CD4-positive, alpha-beta T cell treated with Interleukin-17A for 4 hours (primary cell): ENCODE results near the gene CCDC28B.
A peak's percentile ranks its signal among the peaks of the same experiment; 100 is the strongest.

Experiments used
- DNase-seq: peaks from one replicate; pipeline ENCODE4 v3.0.0-alpha.2; 2020; ENCODE audit warnings: mixed read lengths

The CCDC28B gene

DNA sequence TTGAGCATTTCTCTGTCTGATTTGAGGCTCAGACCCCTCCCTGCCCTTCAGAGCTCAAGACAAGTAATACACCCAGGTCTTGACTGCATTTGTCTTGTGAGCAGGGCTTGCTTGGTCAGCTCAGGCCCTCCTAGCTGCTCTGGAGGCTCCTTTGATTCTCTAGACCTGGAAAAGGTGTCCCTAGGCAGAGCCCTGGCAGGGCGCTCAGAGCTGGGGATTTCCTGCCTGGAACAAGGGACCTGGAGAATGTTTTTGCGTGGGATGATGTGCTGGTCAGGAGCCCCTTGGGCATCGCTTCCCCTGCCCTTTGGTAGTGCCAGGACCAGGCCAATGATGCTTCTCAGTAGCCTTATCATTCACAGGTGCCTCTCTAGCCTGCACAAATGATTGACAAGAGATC is 4.9 kb upstream of the CCDC28B start:
- no peak for DNase-seq

DNA sequence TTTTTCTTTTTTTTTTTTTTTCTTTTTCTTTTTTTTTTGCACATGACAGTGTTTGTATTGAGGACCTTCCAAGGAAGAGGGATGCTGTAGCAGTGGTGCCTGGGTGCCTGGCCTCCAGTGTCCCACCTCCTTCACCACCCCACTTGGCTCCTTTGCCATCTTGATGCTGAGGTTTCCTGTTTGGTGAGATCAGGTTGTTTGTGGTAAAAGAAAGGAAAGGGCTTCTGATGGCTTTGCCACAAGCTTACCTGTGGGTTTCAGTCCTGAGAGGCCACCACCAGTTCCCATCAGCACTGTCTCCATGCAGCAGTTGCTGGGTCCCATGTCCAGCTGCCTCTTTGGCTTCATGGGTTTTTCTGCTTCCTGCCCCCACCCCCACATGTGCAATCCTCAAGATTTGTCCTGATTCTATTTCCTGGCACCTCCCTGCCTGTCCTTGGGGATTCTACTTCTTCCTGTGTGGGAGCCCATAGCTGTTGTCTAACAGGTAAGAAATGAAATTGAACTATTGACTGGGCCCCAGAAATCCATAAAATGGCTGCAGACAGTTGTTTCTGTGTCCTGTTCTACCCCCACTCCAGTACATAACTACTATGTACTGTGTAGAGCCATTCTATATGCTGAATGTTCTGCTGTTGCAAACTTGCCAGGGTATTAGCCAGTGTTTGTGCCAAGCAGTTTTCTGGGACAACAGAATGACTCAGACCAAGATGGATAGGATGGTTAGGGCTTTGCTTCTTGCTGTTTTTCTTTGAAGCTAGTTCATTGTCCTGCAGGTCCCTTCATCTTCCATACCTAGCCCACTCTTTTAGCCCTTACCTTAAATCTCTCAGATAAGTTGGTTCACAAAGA is 4.2 kb upstream of the CCDC28B start:
- peak; percentile 23 for DNase-seq

DNA sequence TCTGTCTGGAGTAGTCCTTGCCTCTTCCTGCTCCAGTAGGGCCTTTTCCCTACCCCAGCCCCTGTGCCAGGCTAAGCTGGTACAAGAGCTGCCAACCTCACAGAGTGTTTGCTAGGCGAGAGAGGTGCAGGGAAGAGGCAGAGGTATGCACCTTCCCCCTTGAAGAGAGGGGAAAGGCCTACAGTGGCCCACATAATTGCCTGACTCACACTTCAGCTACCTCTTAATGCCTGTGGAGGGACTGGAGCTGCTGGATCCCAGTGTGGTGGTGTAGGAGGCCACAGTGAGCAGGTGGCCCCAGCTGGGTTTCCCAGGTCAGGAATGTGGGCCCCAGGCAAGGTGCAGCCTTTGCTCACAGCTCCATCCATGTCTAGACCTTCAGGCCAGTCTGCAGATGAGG is 3.3 kb upstream of the CCDC28B start:
- DNase-seq = no peak

DNA sequence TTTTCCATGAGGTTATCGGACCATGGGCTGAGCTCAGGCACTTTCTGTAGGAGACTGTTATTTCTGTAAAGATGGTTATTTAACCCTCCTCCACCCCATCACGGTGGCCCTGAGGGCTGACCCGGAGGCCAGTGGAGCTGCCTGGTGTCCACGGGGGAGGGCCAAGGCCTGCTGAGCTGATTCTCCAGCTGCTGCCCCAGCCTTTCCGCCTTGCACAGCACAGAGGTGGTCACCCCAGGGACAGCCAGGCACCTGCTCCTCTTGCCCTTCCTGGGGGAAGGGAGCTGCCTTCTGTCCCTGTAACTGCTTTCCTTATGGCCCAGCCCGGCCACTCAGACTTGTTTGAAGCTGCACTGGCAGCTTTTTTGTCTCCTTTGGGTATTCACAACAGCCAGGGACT is 2.6 kb upstream of the CCDC28B start:
- DNase-seq = no peak

DNA sequence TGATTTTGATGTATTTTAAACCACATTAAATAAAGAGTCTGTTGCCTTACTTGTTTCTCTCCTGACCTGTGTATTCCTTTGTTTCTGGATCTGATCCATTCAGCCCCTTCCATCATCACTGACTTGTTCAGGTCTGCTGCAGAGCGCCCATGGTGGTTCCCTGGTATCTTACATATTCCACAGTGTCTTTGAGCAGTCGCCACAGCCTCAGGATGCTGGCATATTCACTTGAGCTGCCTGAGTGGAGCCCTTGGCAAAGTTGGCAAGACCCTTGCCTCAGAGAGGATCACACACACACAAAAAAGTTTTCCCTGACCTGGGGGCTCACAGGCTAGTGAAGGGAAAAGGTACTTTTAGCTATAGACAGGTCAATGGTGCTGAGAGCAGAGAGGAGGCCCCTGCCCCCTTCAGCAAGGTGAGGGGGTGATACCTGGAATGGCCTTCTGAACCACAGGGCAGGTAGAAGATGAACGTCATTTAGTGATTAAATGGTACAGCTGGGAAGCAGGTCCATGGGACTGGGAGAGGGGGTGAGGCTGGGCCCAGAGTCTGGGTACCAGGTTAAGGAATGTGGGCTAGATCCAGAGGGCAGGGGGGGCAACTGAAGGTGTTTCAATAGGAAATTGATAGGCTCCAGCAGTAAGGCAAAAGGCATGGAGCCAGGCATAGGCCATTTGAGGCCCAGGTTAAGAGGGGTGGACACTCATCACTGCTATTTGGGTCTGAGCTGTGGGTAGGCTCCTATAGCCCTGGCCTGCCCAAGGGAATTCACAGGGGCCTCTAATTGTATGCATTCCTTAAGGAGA is 2.0 kb upstream of the CCDC28B start:
- no peak for DNase-seq

DNA sequence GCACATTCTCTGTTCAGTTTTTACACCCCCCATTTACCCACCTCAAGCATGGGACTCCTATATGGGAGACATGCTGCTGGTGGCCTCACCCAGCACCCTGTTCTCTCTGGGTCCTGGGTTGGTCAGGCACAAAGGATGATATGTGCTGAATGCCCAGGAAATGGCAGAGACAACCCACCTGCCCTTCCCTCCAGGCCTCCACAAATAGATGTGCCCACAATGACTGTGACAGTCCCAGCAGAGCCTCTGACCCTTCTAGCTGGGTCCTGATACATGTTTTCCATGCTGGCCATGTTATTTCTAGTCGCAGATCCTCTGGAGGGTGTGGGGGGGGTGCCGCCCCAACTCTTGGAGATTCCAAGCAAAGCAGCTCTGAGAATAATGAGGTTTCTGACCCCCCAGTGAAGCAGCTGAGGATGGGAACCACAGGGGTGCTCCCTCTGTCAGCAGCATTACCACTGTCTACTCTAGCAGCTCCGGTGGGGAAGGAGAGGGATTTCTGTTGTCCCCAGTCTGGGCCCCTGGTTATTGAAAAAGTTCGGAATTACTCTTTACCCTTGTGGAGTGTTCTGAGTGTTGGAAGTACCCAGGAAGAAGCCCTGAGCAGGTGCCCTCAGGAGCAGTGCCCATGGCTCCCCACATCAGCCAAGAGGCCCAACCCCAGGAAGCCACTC is 1.2 kb upstream of the CCDC28B start:
- no peak for DNase-seq

DNA sequence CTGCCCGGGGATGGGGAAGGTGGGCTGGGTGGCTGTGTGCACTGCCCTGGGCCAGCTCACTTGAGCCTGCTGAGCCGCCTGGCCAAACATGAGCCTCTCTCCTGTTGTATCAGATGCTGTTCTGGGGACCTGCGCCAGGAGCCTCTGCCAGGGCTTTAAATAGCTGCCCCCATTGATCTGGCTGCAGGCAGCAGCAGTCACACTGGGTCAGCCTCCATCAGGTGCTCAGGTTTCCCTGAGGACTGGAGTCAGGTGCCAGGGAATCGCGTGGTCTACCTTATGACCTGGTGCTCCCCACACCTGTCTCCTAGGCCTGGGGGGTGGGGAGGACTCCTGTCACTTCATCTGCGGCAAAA is 700 bp upstream of the CCDC28B start:
- no peak for DNase-seq

DNA sequence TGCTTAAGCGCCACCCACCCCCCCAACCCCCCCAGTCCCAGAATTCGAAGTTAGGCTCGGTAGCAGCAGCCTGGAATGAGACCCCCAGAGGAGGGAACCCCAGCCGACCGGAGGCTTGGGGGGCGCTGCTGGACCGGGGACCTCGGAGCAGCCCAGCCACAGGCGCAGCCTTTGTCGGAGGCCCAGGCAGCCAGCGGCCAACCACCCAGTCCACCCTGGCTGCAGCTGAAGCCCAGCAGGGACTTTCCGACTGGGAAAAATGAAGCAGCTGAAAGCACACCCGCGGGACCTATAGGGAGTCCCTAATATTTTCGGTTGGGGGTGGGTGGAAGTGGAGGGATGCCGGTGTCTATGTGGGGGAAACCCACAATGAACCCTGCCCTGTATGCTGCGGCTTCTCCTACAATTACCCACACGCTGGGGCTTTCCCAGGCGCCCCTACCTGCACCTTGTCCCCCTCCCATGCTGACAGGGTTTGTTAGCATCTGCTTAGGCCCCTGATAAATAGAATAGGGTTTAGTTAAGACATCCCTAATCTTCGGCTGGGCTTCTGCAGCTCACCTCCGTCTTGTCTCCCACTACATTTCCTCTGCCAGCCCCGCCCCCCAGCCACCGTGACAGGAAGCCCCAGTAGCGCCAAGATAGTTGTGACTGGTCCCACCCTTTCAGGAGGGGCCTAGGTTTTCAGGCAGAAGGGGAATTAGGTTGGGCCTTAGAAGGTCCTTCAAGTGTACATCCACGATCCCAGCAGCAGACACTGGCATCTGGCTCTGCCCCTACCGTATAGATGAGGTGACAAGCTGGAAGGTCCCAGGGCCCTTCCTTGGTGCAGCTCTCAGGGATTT is 838 bp downstream of the CCDC28B start:
- DNase-seq = peak; percentile 88

DNA sequence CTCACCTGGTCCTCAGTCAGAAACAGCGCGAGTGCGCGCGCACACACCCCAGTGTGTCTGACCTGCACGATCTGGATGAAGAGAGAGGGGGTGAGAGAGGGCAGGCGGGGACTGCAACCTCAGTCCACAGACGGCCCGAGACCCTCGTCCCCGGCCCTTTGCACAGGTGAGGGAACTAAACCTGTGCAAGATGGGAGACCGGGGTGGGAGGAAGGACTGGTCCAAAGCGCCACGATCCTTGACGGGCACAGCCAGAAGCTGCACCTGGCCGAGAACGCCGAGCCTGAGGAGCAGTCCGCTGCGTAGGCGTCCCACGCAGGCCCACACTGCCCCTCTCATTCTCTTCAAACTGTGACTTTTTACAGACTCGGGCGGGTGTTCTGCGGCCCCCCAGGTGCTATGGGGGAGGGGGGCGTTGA is 4.6 kb downstream of the CCDC28B start:
- no peak for DNase-seq

DNA sequence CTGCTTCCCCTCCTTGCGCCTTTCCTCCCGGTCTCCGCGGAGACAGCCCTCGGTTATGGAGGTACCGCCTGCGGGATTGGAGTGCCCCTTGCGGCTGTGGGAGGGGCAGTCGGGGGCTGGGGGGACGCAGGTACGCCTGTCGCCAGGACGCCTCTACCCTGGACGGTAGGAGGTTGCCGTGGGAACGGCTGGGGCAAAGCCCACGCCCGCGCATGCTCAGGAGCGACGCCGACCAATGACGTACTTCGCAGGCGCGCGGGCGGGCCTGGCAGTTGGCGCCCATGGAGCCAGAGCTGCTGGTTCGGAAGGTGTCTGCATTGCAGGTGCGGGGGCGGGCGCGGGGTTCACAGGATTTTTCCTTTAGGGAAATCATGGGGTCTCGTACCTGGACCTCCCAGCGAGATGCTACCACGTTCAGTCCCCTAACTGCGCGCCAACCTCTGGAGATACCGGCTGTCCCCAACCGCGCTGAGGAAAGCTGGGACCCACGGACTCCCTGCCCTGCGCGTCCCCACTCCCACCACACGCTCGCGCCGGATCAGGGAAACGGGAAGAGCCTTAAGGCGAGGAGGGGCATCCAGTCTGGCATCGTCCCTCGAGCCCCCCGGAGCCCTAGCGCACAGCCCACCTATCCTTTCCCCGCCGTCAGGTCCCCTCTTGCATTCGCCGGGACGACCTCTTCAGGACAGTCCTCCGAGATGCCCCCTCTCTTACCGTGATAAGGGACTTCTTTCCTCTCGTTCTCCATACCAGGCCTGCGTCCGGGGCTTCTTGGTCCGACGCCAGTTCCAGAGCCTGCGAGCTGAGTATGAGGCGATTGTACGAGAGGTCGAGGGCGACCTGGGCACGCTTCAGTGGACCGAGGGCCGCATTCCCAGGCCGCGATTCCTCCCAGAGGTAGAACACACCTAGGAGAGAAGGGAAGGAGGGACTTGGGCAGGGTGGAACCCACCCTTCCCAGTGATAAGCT is 5.3 kb downstream of the CCDC28B start, which contains the start of gene IQCC:
Gene IQCC, plus strand, starts transcription at position 271 of the 970 bp plus-strand sequence. Its CDS starts 11 bp downstream, at position 282.
- DNase-seq = peak; percentile 89

DNA sequence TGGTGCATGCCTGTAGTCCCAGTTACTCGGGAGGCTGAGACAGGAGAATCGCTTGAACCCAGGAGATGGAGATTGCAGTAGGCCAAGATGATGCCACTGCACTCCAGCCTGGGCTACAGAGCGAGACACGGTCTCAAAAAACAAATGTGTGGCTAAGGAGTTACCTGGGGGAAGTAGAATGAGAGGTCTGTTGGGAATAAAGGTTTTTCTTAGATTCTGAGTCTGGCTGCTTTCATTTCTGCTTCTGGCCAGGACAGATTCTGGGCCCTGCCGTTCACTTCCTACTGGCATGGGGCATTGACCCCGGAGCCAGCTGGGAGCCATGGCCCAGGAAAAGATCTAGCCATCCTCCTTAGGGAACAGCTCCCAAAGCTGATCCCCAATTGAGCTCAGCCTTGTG is 8.1 kb downstream of the CCDC28B start:
- no peak for DNase-seq

DNA sequence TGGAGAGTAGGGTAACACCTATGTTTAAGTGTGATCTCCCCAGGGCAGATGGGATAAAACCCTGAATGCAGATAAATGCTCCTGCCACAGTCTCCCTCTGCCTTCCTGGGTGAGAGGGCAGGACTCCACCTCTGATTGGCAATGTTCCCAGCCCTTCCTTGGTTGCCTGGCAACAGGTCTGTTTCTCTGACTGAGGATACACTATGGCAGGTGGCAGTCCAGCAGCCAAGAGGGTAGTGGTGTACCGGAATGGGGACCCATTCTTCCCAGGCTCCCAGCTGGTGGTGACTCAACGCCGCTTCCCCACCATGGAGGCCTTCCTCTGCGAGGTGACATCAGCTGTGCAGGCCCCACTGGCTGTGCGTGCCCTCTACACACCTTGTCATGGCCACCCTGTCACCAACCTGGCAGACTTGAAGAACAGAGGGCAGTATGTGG is 8.5 kb downstream of the CCDC28B start, which contains the start of gene DCDC2B:
Gene DCDC2B, plus strand, starts transcription at position 199 of the 438 bp plus-strand sequence. Its CDS starts 5 bp downstream, at position 204.
- DNase-seq = peak; percentile 27

DNA sequence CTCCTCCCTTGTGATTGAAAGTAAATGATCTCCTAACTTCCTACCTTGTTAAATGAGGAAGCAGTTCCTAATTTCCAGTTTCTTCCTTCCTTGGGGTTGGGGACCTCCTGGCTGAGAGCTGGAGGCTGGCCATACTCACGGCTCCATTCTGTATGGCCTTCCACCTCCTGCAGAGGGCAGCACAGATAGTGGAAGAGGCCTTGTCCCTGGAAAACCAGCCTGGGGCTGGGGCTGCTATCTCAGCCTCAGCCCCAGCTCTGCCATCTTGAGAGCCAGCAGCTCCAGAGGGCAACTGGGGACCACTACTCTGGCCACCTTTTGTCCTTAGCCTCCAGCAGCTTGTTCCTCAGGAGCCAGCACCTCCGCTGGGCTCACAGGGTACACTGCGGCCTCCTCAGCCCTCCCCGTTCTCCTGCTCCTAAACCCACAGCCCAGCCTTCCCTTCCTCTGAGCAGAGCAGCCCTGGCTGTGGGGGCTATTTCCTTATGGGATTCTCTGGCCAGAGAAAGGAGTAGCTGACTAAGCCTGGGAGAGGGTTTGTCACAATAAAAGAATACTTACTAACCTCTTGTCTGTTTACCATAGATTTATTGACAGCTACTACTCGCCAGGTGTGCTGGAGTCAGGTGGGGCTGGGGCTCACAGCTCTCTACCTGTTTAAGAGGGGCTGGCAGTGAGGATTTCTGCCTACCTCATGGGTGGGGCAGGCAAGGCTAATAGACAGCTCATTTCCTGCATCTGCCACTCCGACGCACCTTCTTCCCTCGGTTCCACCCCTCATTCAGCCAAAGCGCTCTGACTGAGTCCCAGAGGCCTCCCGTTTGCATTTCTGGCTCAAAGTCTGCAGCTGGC is 15.5 kb downstream of the CCDC28B start:
- peak; percentile 74 for DNase-seq

DNA sequence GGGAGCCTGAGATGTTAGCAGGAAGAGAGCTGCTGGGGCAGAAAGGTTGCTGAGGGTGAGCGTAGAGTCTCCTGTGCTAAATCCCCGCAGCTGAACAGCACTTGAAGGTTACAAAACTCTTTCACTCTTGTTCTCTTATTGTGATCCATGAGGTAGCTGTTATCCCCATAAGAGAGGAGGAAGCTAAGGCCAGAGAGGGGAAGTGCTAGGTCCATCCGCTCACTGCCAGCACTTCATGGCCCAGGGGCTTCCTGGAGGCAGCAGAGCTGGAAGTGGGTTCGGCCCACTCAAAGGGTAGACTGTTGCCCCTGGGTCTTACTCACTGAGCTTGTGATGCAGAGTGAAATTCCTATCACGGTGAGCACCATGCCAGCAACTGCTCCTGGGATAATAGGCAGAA is 16.2 kb downstream of the CCDC28B start:
- no peak for DNase-seq

DNA sequence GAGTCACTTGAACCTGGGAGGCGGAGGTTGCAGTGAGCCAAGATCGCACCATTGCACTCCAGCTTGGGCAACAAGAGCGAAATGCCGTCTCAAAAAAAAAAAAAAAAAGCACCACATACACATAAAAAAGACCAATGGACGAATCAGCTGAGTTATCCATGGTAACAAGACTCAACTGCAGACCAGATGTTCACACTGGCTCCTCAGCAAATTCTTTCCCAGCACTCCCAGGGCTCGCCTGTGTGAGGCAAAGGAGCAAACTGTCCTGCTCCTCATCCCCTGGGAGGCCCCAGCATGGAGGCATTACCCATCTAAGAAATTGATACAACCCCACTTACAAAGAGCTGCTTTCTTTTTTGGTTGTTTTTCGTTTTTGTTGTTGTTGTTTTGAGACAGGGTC is 18.6 kb downstream of the CCDC28B start:
- no peak for DNase-seq

DNA sequence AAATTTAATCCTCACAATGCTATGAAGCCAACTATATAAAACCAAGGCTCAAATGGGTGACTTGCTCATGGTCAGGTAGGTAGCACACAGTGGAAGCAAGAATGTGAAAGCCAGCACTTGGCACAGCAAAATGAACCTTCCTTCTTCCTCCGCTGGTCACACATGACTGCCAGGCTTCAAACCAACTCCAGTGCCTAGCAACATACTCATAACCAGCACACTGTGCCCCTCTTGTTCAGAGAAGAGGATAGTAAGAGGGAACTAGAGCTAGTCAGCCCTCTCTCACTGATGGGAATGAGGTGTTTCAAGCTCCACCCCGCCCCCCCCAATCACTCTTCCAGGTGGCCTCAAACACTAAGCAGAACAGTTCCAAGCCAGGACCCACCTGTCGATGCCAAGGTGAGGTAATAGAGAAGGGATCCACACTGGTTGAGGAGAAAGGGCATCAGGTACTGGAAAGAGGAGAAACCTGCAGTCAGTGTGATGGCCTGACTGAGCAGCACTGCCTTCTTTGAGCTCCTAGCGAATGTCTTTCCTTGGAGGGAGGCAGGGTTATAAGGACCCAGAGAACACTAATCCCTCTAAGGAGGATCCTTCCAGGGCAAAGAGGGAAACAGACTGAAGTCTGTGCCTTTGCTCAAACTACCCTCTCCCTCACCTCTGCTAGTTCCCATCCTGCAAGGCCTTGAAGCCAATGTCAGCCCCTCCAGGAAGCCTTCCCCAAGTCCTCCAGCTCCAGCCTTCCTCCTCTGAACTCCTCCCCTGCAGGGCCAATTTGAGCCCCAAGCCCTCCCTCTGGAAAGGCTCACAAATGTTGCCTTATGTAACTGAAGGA is 20.6 kb downstream of the CCDC28B start:
- DNase-seq = no peak

DNA sequence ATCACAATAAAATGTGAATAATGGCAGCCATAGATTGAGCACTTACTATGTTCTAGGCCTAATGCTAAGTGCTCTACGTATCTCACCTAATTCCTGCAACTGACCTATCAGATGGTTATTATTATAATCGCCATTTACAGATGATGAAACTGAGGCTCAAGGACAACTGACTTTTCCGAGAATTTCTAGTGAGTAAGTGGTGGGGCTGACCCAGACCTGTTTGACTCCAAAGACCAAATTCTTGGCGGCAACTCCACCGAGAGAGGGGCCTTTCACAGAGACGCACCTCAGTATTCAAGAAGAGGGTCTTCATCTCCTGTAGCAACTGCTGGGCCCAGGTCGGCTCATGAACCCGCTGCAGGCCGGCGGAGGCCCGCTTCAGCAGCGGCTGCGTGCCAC is 21.2 kb downstream of the CCDC28B start:
- DNase-seq = no peak

DNA sequence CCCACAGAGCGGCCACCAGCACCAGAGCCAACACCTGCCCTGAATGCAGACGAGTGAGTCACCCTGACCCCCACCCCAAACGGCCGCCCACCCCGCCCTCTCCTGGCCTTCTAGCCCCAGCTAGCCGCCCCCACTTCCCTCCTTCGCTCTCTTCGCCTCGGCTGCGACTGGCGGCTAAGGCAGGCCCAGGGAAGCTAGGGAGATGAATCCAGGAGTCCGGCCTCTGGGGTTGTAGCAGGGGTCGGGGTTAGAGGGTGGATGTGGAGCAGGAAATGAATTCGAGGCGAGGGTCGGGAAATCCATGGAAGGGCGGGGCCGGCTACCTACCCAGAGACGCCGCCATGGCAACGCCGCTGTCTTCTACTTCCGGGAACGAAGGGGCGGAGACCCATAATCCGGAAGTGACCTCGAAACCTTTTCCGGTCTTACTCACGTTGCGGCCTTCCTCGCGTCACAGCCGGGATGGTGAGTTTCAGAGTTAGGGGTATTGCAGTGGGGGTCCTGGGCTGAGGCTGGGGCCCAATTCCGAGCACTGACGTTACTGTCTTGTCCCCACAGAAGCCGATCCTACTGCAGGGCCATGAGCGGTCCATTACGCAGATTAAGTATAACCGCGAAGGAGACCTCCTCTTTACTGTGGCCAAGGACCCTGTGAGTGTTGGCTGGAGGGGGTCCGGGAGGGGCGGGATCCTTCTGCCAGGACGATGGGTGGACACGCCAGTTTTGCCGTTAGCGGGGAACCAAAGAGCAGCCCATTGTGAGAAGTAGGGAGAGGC is 21.8 kb downstream of the CCDC28B start, which contains the start of the genes EIF3I and TMEM234:
Gene EIF3I, plus strand, starts transcription at position 428 of the 776 bp plus-strand sequence. Its CDS starts 35 bp downstream, at position 463.
Gene TMEM234, minus strand, starts transcription at position 374 of the 776 bp plus-strand sequence. Its CDS starts 31 bp downstream, at position 343.
- peak; percentile 92 for DNase-seq
